Hindlimb muscle (tissue), 1 donor: Measurements from ENCODE around the gene RIOK1. TPM values are rescaled to one million over a fixed set of nuclear protein-coding genes. Genes with fewer than 3 reads are reported as not detected.
"Not testable (repeated sequence)": the region's sequence is repeated elsewhere in the genome, so short reads cannot be mapped to it uniquely, and the experiment has no call there.

Experiments used
- DNase-seq: peaks from one replicate; pipeline ENCODE4 v3.0.0-alpha.2; 2013
- polyA plus RNA-seq: library from polyadenylated mRNA; unstranded; fragments of 120-200 nt; gene quantifications from one replicate; pipeline ENCODE4 v1.2.1, GENCODE V29; 2013; ENCODE audit not compliant: insufficient read length

Gene RIOK1
- polyA plus RNA-seq, 1 donor, result 21.0 TPM

GRCh38 chr6:7442467-7442866 is 52.9 kb downstream of the RIOK1 start:
- DNase-seq, result no peak

GRCh38 chr6:7445101-7445500 is 55.5 kb downstream of the RIOK1 start:
- no peak for DNase-seq

GRCh38 chr6:7445885-7446461 is 56.4 kb downstream of the RIOK1 start:
- no peak for DNase-seq

- DNase-seq, result no peak
Measured at GRCh38 chr6:7446619-7447325, 57.2 kb downstream of the RIOK1 start.

- DNase-seq, result no peak
Measured at GRCh38 chr6:7448232-7448631, 58.6 kb downstream of the RIOK1 start.

- no peak for DNase-seq
Measured at GRCh38 chr6:7449018-7449417, 59.4 kb downstream of the RIOK1 start.

GRCh38 chr6:7451326-7451725 is 61.7 kb downstream of the RIOK1 start:
- no peak for DNase-seq

- DNase-seq, result no peak
Measured at GRCh38 chr6:7452898-7453297, 63.3 kb downstream of the RIOK1 start.

- DNase-seq, result no peak
Measured at GRCh38 chr6:7454696-7455358, 65.2 kb downstream of the RIOK1 start.

GRCh38 chr6:7456302-7456701 is 66.7 kb downstream of the RIOK1 start:
- not testable (repeated sequence) for DNase-seq

GRCh38 chr6:7461416-7461815 is 71.8 kb downstream of the RIOK1 start:
- no peak for DNase-seq

GRCh38 chr6:7463785-7464184 is 74.2 kb downstream of the RIOK1 start:
- no peak for DNase-seq

GRCh38 chr6:7467007-7467897 is 77.6 kb downstream of the RIOK1 start:
- no peak for DNase-seq

Other genes with a start within 250 kb of the RIOK1 start
- gene SSR1, start 76.6 kb upstream of the RIOK1 start, polyA plus RNA-seq, result 69.7 TPM
- gene CAGE1, start 66 bp upstream of the RIOK1 start, polyA plus RNA-seq, result 0.06 TPM
- 5.7 TPM for gene DSP, start 151.9 kb downstream of the RIOK1 start, polyA plus RNA-seq
- gene SNRNP48, start 200.4 kb downstream of the RIOK1 start, polyA plus RNA-seq, result 15.9 TPM